Activated T-cell treated with anti-CD3 and anti-CD28 coated beads for 48 hours (primary cell): ENCODE results near the gene TBX3.

Source experiments
- DNase-seq: peaks from one replicate; pipeline ENCODE4 v3.0.0-alpha.2; 2020; ENCODE audit warnings: low read depth

The TBX3 gene

DNA sequence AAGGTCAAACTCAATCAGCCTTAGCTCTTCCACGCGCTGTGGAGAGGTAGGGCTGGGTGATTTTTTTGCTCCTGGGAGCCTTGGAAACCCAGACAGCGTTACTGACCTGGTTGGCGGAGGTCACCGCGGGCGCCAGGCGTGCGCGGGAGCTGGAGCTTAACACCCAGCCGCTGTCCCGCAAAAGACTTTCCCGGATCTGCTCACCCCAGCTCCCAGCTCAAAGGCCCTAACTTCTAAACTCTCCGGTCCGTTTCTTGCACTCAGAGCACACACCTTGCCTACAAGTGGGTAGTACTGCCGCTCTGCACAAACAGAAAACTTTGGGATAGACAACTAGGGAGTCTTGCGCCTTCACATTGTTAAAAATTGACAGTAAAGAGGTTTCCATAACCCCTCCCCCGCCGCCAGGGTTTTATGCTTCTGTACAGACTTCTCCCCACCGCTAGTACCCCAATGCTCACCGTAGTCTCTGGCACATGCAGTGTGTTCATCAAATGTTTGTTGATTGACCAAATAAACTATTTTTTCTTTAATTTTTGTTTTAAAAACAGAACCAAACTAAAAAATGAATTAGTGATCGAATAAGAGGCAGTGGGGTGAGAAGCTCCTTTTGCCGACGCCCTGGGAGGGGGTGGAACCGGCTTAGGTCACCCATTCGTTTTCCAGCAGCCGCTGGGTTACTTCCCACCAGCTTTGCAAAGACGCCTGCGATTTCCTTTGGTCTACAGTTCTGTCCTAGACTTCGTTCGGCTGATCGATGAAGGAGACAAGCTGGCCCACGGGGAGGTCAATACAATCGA is 12.7 kb upstream of the TBX3 start:
- no peak for DNase-seq

DNA sequence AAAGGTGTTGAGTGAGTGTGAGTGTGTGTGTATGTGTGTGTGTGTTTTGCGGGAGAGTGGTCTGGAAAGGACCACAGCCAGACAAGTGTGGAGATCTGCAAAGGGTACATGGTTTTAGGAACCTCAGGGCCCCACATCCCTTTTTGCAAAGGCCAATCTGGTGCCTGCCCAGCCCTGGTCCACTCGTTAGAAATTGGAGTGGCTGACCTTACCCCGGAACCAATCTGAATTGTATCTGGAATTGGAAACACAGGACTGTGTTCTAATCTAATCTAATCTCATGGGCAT is 11.3 kb upstream of the TBX3 start:
- DNase-seq = no peak

GRCh38 chr12:114694436-114695304 is 10.7 kb upstream of the TBX3 start:
- DNase-seq = no peak

DNA sequence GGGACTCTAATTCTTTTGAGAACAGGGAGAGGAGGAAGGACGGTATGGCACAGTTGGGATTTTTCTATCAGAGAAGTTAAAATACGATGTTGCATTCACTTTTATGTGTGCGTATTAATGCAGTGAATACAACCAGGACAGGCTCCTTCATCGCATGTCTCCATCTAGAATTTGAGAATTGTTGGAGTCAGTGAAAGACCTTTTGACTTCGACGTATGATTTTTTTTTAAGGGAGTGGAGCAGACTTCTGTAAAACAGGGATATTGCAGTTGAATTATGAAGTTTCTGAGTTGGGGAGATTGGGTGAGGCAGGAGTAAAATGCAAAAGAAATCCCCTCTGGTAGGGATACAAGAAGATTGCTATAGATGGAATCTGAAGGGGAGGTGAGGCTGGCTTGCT is 9.6 kb upstream of the TBX3 start:
- no peak for DNase-seq

- no peak for DNase-seq
These were observed 9.1 kb upstream of the TBX3 start for GRCh38 chr12:114693059-114693531.

GRCh38 chr12:114692186-114693058 is 8.4 kb upstream of the TBX3 start:
- DNase-seq = no peak

GRCh38 chr12:114691763-114692185 is 7.8 kb upstream of the TBX3 start:
- no peak for DNase-seq

- DNase-seq = no peak
These were observed 7.2 kb upstream of the TBX3 start for GRCh38 chr12:114691196-114691595.

GRCh38 chr12:114690267-114691135 is 6.5 kb upstream of the TBX3 start:
- DNase-seq = no peak

- DNase-seq = no peak
These were observed 5.4 kb upstream of the TBX3 start for GRCh38 chr12:114689075-114689994.

- DNase-seq = no peak
These were observed 4.4 kb upstream of the TBX3 start for GRCh38 chr12:114688256-114688845.

GRCh38 chr12:114687802-114688201 is 3.8 kb upstream of the TBX3 start:
- DNase-seq = no peak

DNA sequence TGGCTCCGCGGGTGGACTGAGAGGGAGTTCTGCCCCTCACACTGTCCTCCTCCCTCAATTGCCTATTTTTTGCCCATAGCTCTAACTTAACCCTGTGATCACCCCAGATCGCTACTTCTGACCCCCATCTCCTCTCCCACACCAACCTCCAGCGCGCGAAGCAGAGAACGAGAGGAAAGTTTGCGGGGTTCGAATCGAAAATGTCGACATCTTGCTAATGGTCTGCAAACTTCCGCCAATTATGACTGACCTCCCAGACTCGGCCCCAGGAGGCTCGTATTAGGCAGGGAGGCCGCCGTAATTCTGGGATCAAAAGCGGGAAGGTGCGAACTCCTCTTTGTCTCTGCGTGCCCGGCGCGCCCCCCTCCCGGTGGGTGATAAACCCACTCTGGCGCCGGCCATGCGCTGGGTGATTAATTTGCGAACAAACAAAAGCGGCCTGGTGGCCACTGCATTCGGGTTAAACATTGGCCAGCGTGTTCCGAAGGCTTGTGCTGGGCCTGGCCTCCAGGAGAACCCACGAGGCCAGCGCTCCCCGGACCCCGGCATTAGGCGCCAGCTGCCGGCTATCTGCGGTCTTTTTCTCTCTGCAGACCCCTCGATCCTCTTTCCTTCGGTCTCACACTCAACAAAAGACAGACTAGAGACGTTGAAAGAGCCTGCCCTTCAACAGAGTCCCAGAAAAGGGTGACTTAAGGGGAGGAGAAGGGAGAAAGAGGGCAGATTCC is 3.0 kb upstream of the TBX3 start:
- DNase-seq = no peak

- DNase-seq = no peak
These were observed 2.4 kb upstream of the TBX3 start for GRCh38 chr12:114686426-114686772.

GRCh38 chr12:114685869-114686268 is 1.9 kb upstream of the TBX3 start:
- DNase-seq = no peak

DNA sequence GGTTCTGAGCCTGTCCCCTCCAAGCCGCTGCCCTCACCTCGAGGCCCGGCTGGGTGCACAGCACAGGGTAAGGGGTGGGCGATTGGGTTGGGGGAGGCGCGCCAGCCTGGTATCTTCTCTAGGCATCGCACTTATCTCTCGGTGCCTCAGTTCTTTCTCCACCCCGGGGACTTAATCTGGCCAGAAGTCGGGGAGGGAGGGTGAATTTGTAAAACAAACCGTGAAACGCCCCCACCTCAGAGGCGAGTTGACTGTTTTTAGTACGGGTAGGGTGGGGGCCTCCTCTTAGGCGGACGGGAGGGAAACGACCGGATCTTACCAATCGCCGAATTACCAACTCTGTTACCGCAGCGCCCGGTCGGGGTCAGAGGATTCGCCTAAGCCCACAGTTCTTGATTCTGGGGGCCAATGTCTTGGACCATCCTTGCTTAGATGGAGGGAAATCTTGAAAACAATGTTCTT is 1.4 kb upstream of the TBX3 start:
- no peak for DNase-seq

- no peak for DNase-seq
These were observed 897 bp upstream of the TBX3 start for GRCh38 chr12:114684870-114685273.

GRCh38 chr12:114683709-114684097 is 272 bp downstream of the TBX3 start:
- DNase-seq = no peak
